SK-N-SH treated with all-trans-retinoic acid at 6 μM for 48 hours (cell line): ENCODE results near the gene ADRA2C.

Experiments used
- ARNTL ChIP-seq: fragments of 450-650 bp; formaldehyde crosslinking; IDR thresholded peaks from 2 replicates; pipeline ENCODE4 v1.5.0; 2020; ENCODE audit warnings: low read depth, mild to moderate bottlenecking, moderate library complexity, borderline replicate concordance
- GLIS3 ChIP-seq: fragments of 250-450 bp; sonication (Bioruptor Pico); IDR thresholded peaks from 2 replicates; pipeline ENCODE4 v1.5.0; 2020; ENCODE audit warnings: mild to moderate bottlenecking, moderate library complexity
- ISL1 ChIP-seq: fragments of 250-450 bp; sonication (Bioruptor Pico); IDR thresholded peaks from 2 replicates; pipeline ENCODE4 v2.1.2; 2022; ENCODE audit warnings: mild to moderate bottlenecking, moderate library complexity
- OSR1 ChIP-seq: fragments of 250-450 bp; sonication (Bioruptor Pico); IDR thresholded peaks from 2 replicates; pipeline ENCODE4 v1.8.0; 2022; ENCODE audit warnings: moderate library complexity, mild to moderate bottlenecking, inconsistent platforms
- RARB ChIP-seq: fragments of 250-450 bp; sonication (Bioruptor Pico); IDR thresholded peaks from 2 replicates; pipeline ENCODE4 v1.8.0; 2021; ENCODE audit warnings: mild to moderate bottlenecking, moderate library complexity
- TCF4 ChIP-seq: fragments of 250-450 bp; sonication (Bioruptor Pico); IDR thresholded peaks from 2 replicates; pipeline ENCODE4 v1.8.0; 2021; ENCODE audit warnings: mild to moderate bottlenecking, moderate library complexity, borderline replicate concordance
- ZC3H10 ChIP-seq: fragments of 250-450 bp; sonication (Bioruptor Pico); IDR thresholded peaks from 2 replicates; pipeline ENCODE4 v1.5.1; 2021; ENCODE audit warnings: mild to moderate bottlenecking, moderate library complexity
- ZFP3 ChIP-seq: fragments of 250-450 bp; sonication (Bioruptor Pico); IDR thresholded peaks from 2 replicates; pipeline ENCODE4 v1.5.0; 2020; ENCODE audit warnings: mild to moderate bottlenecking, moderate library complexity
- ZNF565 ChIP-seq: fragments of 450-650 bp; formaldehyde crosslinking; conservative IDR thresholded peaks from 2 replicates; pipeline ENCODE4 v1.5.0; 2020; ENCODE audit warnings: low read depth, mild to moderate bottlenecking, moderate library complexity
- TF ChIP-seq, protein P1 (sequence below): fragments of 250-450 bp; sonication (Bioruptor Pico); IDR thresholded peaks from 2 replicates; pipeline ENCODE4 v1.5.1; 2021; ENCODE audit warnings: mild to moderate bottlenecking, moderate library complexity
- TF ChIP-seq, protein P2 (sequence below): fragments of 250-450 bp; sonication (Bioruptor Pico); IDR thresholded peaks from 2 replicates; pipeline ENCODE4 v1.8.0; 2020; ENCODE audit warnings: mild to moderate bottlenecking, moderate library complexity, borderline replicate concordance
- TF ChIP-seq, protein P3 (sequence below): fragments of 250-450 bp; sonication (Bioruptor Pico); IDR thresholded peaks from 2 replicates; pipeline ENCODE4 v1.5.1; 2020; ENCODE audit warnings: low read depth, mild to moderate bottlenecking, moderate library complexity
- TF ChIP-seq, protein P4 (sequence below): fragments of 250-450 bp; sonication (Bioruptor Pico); IDR thresholded peaks from 2 replicates; pipeline ENCODE4 v1.5.0; 2020; ENCODE audit warnings: mild to moderate bottlenecking, moderate library complexity

DNA sequence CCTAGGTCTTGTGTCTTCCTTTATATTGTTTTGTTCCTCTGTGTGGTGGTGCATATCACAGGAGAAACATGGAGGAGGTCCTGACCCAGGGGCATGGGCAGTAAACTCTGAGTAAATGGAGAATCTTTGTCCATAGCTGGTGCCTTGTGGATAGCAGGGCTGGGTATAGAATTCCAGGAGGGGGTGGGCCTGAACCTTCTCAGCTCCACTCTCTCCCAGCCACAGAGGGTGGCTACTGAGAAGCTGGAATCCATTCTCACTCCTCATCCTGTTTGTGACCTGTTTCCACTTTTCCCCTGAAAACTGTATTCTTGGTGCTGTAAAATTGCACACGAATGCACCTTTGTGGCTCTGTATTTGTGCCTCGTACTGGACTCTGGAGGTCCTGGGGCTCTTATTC is 47.7 kb upstream of the ADRA2C start:
- TF ChIP-seq, protein P1, sequence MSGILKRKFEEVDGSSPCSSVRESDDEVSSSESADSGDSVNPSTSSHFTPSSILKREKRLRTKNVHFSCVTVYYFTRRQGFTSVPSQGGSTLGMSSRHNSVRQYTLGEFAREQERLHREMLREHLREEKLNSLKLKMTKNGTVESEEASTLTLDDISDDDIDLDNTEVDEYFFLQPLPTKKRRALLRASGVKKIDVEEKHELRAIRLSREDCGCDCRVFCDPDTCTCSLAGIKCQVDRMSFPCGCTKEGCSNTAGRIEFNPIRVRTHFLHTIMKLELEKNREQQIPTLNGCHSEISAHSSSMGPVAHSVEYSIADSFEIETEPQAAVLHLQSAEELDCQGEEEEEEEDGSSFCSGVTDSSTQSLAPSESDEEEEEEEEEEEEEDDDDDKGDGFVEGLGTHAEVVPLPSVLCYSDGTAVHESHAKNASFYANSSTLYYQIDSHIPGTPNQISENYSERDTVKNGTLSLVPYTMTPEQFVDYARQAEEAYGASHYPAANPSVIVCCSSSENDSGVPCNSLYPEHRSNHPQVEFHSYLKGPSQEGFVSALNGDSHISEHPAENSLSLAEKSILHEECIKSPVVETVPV (CRISPR knock-in tag) = no peak
- TF ChIP-seq, protein P2, sequence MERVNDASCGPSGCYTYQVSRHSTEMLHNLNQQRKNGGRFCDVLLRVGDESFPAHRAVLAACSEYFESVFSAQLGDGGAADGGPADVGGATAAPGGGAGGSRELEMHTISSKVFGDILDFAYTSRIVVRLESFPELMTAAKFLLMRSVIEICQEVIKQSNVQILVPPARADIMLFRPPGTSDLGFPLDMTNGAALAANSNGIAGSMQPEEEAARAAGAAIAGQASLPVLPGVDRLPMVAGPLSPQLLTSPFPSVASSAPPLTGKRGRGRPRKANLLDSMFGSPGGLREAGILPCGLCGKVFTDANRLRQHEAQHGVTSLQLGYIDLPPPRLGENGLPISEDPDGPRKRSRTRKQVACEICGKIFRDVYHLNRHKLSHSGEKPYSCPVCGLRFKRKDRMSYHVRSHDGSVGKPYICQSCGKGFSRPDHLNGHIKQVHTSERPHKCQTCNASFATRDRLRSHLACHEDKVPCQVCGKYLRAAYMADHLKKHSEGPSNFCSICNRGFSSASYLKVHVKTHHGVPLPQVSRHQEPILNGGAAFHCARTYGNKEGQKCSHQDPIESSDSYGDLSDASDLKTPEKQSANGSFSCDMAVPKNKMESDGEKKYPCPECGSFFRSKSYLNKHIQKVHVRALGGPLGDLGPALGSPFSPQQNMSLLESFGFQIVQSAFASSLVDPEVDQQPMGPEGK = no peak
- no peak for TF ChIP-seq ZFP3 (CRISPR knock-in tag)
- no peak for TF ChIP-seq ARNTL
- no peak for TF ChIP-seq TCF4
- no peak for TF ChIP-seq OSR1 (CRISPR knock-in tag)
- TF ChIP-seq RARB = no peak
- no peak for TF ChIP-seq GLIS3 (CRISPR knock-in tag)
- TF ChIP-seq, protein P3, sequence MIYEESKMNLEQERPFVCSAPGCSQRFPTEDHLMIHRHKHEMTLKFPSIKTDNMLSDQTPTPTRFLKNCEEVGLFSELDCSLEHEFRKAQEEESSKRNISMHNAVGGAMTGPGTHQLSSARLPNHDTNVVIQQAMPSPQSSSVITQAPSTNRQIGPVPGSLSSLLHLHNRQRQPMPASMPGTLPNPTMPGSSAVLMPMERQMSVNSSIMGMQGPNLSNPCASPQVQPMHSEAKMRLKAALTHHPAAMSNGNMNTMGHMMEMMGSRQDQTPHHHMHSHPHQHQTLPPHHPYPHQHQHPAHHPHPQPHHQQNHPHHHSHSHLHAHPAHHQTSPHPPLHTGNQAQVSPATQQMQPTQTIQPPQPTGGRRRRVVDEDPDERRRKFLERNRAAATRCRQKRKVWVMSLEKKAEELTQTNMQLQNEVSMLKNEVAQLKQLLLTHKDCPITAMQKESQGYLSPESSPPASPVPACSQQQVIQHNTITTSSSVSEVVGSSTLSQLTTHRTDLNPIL (CRISPR knock-in tag) = no peak
- TF ChIP-seq ISL1 (CRISPR knock-in tag) = no peak
- TF ChIP-seq, protein P4, sequence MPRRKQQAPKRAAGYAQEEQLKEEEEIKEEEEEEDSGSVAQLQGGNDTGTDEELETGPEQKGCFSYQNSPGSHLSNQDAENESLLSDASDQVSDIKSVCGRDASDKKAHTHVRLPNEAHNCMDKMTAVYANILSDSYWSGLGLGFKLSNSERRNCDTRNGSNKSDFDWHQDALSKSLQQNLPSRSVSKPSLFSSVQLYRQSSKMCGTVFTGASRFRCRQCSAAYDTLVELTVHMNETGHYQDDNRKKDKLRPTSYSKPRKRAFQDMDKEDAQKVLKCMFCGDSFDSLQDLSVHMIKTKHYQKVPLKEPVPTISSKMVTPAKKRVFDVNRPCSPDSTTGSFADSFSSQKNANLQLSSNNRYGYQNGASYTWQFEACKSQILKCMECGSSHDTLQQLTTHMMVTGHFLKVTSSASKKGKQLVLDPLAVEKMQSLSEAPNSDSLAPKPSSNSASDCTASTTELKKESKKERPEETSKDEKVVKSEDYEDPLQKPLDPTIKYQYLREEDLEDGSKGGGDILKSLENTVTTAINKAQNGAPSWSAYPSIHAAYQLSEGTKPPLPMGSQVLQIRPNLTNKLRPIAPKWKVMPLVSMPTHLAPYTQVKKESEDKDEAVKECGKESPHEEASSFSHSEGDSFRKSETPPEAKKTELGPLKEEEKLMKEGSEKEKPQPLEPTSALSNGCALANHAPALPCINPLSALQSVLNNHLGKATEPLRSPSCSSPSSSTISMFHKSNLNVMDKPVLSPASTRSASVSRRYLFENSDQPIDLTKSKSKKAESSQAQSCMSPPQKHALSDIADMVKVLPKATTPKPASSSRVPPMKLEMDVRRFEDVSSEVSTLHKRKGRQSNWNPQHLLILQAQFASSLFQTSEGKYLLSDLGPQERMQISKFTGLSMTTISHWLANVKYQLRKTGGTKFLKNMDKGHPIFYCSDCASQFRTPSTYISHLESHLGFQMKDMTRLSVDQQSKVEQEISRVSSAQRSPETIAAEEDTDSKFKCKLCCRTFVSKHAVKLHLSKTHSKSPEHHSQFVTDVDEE (CRISPR knock-in tag) = no peak
- TF ChIP-seq ZC3H10 (CRISPR knock-in tag) = no peak
- no peak for TF ChIP-seq ZNF565
